ENCODE data around the gene TCP11.

- TF ChIP-seq, protein P1, sequence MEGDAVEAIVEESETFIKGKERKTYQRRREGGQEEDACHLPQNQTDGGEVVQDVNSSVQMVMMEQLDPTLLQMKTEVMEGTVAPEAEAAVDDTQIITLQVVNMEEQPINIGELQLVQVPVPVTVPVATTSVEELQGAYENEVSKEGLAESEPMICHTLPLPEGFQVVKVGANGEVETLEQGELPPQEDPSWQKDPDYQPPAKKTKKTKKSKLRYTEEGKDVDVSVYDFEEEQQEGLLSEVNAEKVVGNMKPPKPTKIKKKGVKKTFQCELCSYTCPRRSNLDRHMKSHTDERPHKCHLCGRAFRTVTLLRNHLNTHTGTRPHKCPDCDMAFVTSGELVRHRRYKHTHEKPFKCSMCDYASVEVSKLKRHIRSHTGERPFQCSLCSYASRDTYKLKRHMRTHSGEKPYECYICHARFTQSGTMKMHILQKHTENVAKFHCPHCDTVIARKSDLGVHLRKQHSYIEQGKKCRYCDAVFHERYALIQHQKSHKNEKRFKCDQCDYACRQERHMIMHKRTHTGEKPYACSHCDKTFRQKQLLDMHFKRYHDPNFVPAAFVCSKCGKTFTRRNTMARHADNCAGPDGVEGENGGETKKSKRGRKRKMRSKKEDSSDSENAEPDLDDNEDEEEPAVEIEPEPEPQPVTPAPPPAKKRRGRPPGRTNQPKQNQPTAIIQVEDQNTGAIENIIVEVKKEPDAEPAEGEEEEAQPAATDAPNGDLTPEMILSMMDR (IDR thresholded peaks at IDR 0.05) = no peak
- no peak for TF ChIP-seq POLR2A (IDR thresholded peaks at IDR 0.05)
These were observed 38.9 kb upstream of the TCP11 start for GRCh38 chr6:35179901-35180535.

Data from Peyer's patch (tissue), 4 donors.